RWPE1 (cell line): ENCODE measurements around the gene SPAG16.
"Not testable (repeated sequence)": the region's sequence is repeated elsewhere in the genome, so short reads cannot be mapped to it uniquely, and the experiment has no call there.

Experiments
- CTCF ChIA-PET: fragments of 350-600 bp; sonication (Branson Sonifier 250); formaldehyde crosslinking; extraction: SDS; loops from one replicate; lab custom pipeline; 2021; lab: Yijun Ruan, JAX
- POLR2A ChIA-PET: fragments of 400-600 bp; formaldehyde crosslinking; extraction: SDS; loops from one replicate; lab custom pipeline; 2020; ENCODE audit warnings: antibody characterized with exemption; ENCODE audit not compliant: low non-redundant PET; lab: Yijun Ruan, JAX
- DNase-seq: peaks from one replicate; pipeline ENCODE4 v3.0.0; 2012; ENCODE audit warnings: low spot score
- H3K27ac ChIP-seq: fragments of 450-650 bp; 2 replicates; pipeline ENCODE4 v1.5.1; 2017
- CTCF ChIP-seq: fragments of 450-650 bp; conservative IDR thresholded peaks from 2 replicates; pipeline ENCODE4 v1.5.1; 2017; ENCODE audit warnings: low read depth, mild to moderate bottlenecking

The SPAG16 gene

GRCh38 chr2:213989207-213989606 lies 704.9 kb downstream of the SPAG16 start:
- TF ChIP-seq CTCF, result no peak
- CTCF ChIA-PET, result no interaction called here
- DNase-seq, result no peak
- no peak overlapping the region for H3K27ac ChIP-seq
- POLR2A ChIA-PET, result no interaction called here

GRCh38 chr2:213991453-213992108 lies 707.3 kb downstream of the SPAG16 start:
- ChIA-PET POLR2A (no interaction called here), CTCF (no interaction called here)
- H3K27ac ChIP-seq, result no peak overlapping the region
- no peak for TF ChIP-seq CTCF
- DNase-seq, result no peak

- H3K27ac ChIP-seq, result no peak overlapping the region
- CTCF ChIA-PET, result interaction anchor here (0.8 kb wide), 1 partner anchor 721 kb away, joined by 3 read pairs; no protein-coding TSS in a partner anchor
- DNase-seq, result peak; percentile 86
- TF ChIP-seq CTCF, result no peak
- POLR2A ChIA-PET, result no interaction called here
Observed at GRCh38 chr2:213995400-213996105, 711.3 kb downstream of the SPAG16 start.

- POLR2A ChIA-PET, CTCF ChIA-PET, DNase-seq, H3K27ac ChIP-seq: not testable (repeated sequence)
Observed at GRCh38 chr2:213998976-213999375, 714.7 kb downstream of the SPAG16 start.

GRCh38 chr2:214004463-214004862 lies 720.2 kb downstream of the SPAG16 start:
- TF ChIP-seq CTCF, result no peak
- CTCF ChIA-PET, result no interaction called here
- no peak for DNase-seq
- POLR2A ChIA-PET, result no interaction called here
- no peak overlapping the region for H3K27ac ChIP-seq

- H3K27ac ChIP-seq, result no peak overlapping the region
- POLR2A ChIA-PET, result no interaction called here
- DNase-seq, result no peak
- CTCF ChIA-PET, result no interaction called here
- no peak for TF ChIP-seq CTCF
Observed at GRCh38 chr2:214005337-214005736, 721.1 kb downstream of the SPAG16 start.

GRCh38 chr2:214006601-214007000 lies 722.3 kb downstream of the SPAG16 start:
- no peak for TF ChIP-seq CTCF
- DNase-seq, result peak; percentile 67
- CTCF ChIA-PET, result interaction anchor here (0.6 kb wide), 1 partner anchor 1696 kb away, joined by 3 read pairs; no protein-coding TSS in a partner anchor

More at GRCh38 chr2:214006601-214007000, 722.3 kb downstream of the SPAG16 start:
- POLR2A ChIA-PET, result no interaction called here
- no peak overlapping the region for H3K27ac ChIP-seq
